Activated CD8-positive, alpha-beta memory T cell treated with anti-CD3 and anti-CD28 coated beads, Interleukin-2, amount 50 U/mL, for 1 hour (primary cell): ENCODE data around the gene SENP5.
A peak's percentile ranks its signal among the peaks of the same experiment; 100 is the strongest.
"Not testable (repeated sequence)": the region's sequence is repeated elsewhere in the genome, so short reads cannot be mapped to it uniquely, and the experiment has no call there.

ENCODE experiments used
- DNase-seq: peaks from one replicate; pipeline ENCODE4 v3.0.0-alpha.2; 2020; ENCODE audit errors: extremely low read depth

Gene SENP5, protein sequence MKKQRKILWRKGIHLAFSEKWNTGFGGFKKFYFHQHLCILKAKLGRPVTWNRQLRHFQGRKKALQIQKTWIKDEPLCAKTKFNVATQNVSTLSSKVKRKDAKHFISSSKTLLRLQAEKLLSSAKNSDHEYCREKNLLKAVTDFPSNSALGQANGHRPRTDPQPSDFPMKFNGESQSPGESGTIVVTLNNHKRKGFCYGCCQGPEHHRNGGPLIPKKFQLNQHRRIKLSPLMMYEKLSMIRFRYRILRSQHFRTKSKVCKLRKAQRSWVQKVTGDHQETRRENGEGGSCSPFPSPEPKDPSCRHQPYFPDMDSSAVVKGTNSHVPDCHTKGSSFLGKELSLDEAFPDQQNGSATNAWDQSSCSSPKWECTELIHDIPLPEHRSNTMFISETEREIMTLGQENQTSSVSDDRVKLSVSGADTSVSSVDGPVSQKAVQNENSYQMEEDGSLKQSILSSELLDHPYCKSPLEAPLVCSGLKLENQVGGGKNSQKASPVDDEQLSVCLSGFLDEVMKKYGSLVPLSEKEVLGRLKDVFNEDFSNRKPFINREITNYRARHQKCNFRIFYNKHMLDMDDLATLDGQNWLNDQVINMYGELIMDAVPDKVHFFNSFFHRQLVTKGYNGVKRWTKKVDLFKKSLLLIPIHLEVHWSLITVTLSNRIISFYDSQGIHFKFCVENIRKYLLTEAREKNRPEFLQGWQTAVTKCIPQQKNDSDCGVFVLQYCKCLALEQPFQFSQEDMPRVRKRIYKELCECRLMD

DNA sequence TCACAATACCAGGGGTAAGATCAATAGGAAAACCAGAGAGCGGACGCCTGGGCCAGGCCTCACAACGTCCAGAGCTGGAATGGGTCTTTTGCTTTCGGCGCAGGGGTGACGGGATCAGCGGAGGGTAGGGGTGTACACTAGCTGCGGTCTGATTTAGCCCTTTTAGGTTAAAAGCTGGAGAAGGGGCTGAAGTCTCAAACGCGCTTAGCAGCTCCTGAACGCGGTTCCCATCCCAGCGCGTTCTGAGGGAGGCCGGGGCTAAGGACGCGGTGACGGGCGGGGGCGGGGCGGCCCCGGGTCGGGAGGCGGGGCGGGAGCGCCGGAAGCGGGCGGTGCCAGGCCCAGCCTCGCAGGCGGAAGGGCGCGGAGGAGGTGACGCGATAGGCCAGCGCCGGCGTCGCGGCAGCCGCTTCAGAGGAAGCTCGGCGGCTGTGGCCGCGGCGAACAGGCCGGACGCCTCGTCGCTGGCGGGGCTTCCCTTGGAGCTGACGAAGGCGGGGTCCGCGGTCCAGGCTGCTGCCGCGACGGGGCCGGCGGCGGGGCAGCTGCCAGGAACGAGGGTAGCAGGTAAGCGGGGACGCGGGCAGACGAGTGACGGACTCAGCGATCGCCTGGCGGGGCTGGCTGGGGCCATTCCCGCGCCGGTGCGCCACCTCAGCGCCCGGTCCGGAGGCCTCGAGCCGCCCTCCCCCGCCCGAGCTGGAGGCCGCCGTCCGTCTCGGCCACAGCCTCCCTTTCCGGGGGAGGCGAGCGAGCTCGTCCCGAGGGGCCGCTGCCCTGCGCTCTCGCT, at the start of gene SENP5:
TSS of gene SENP5 (plus strand) at position 414 of the 790 bp plus-strand sequence. CDS start 17,262 bp downstream, outside the sequence.
- DNase-seq: peak; percentile 42

DNA sequence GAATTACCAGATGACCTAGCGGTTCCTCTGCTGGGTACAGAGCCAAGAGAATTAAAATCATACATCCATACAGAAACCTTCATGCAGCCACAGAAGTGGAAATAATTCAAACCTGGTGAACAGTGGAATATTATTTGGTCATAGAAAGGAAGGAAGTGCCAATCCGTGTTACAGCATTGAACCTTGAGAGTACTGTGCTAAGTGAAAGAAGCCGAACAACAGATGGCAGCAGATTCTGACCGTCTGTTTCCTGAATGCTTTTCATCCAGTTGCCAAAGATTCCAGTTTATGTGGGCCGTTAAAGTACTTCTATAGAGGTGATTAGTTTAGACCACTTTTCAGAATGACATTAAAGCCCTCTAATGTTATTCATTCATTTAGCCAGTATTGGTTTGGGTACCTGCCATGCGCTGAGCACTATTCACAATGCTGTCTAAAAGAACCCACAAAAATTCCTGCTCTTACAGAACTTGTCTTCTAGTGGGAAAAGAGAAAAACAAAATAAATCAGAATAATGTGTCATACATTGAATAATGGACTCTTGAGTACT, 45.8 kb upstream of the SENP5 start:
- no peak for DNase-seq

DNA sequence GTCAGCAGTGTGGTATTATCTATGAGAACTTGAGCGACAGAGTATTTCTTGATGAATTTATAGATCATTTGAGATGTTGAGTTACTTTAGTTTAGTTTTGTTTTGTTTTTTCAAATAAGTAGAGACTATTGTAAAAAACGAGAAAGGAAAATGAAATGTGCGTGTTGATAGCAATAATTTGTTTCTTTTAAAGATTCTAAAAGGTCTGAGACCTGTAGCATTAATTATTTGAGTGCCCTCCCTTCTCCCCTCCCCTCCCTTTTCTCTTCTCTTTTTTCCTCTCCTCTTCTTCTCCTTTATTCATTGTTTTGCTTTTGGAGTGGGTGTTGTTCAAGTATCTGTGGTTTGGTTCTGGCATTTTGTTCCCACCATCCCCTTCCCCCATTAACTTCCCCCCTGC, 38.1 kb upstream of the SENP5 start:
- not testable (repeated sequence) for DNase-seq

DNA sequence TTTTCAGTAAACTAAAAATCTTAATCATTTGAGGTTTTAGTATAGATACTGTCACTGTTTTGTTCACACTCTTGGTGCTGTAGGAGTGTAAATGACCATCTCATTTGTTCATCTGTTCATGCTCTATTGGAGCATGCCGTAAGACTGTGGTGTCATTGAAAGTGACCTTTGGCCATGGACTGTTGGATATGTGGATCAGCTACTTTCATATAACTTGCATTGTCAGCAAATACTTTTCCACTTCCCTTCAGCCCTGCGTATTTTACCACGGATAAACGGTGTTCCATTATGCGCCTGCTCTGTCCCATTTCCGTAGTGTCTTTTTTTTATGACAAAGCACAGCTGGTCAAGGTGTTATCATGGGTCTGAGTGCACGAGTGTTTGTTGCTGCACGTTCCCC, 32.6 kb upstream of the SENP5 start:
- DNase-seq: no peak

DNA sequence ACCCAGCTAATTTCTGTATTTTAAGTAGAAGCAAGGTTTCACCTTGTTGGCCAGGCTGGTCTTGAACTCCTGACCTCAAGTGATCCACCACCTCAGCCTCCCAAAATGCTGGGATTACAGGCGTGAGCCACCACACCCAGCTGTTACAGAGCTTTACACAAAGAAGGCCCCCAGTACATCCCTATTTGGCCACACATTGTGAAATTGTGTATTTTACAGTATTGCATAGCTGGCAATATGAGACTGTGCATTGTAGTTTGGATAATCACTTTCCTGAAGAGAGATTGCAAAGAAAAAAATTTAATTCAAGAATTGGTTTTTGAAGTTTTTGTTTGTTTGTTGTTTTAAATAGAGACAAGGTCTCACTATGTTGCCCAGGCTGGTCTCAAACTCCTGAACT, 31.1 kb upstream of the SENP5 start:
- DNase-seq: not testable (repeated sequence)

DNA sequence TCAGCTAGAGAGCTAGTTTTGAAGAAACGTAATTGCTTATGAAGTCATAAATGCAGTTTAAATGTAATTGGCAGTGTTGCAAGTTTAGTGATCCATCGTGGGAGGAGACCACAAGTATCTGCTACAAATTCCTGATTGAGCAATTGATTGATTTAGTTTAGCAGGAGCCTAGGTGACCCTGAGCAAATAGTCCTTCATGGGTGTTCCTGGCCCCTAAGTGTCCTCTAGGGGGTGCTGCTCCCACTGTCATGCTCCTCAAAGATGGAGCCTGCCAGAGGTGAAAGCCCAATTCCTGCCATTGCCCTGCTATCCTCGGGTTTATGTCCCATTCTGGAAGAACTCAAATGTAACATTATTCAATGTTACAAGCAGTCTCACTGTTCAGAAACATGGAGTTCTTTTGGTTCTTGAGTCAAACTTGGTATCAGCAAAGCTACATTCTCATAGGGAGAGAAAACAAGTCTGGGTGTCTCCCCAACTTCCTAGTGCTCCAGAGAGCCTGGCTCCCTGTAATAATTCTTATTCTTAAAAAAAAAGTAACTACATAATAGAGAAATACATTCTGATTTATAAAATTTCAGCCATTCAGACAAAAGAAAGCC, 29.8 kb upstream of the SENP5 start:
- DNase-seq: peak; percentile 34

DNA sequence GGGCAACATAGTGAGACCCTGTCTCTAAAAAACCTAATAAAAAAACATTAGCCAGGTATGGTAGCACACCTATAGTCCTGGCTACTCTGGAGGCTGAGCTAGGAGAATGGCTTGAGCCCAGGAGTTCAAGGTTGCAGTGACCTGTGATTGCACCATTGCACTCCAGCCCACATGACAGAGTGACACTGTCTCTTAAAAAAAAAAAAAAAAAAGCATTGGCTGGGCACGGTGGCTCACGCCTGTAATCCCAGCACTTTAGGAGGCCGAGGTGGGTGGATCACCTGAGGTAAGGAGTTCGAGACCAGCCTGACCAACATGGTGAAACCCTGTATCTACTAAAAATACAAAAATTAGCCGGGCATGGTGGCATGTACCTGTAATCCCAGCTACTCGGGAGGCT, 28.4 kb upstream of the SENP5 start:
- DNase-seq: not testable (repeated sequence)

DNA sequence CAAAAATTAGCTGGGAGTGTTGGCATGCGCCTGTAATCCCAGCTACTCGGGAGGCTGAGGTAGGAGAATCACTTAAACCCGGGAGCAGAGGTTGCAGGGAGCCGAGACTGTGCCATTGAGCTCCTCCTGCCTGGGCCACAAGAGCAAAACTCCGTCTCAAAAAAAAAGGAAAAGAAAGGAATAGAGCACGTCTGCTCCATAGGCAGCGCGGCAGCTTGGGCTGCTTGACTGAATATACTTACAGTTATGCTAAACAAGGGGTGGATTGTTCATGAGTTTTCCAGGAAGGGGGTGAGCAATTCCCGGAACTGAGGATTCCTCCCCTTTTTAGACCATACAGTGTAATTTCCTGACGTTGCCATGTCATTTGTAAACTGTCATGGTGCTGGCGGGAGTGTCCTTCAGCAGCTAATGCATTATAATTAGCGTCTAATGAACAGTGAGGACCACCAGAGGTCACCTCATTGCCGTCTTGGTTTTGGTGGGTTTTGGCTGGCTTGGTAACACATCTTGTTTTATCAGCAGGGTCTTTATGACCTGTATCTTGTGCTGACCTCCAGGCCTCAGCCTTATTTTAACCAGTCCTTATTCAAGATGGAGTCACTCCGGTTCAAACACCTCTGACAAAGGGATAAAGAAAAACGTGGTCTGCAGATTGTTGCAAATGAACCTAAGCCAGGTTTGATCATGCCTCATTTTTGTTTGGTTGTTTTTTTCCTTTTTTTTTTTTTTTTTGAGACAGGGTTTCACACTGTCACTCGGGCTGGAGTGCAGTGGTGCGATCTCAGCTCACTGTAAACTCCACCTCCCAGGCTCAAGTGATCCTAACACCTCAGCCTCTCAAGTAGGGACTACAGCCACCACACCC, 24.9 kb upstream of the SENP5 start:
- no peak for DNase-seq

DNA sequence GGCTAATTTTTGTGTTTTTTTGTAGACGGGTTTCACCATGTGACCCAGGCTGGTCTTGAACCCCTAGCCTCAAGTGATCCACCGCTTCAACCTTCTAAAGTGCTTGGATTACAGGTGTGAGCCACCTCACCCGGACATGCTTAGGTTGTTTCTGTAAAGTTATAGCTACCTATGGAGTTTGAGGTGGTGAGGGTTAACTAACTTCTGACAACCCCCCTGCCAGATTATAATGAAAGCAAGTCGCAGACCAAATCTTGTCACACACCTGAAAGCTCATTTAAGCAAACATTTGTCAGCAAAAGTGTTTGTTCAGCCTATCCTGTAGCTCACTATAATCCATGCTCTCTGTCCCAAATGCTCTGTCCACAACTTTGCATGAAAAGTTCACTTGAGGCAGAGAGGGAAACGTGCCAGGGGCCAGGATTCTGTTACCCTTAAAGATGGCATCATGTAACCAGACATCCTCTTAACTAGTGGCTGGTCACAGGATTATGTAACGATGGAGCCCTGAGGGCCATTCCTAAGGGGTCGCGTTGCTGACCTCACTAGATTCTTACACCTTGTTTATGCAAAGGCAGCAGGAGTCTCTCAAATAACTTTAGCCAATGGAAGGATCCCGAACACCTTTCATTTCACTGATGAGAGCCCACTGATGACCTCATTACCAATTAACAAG, 24.1 kb upstream of the SENP5 start:
- DNase-seq: no peak

DNA sequence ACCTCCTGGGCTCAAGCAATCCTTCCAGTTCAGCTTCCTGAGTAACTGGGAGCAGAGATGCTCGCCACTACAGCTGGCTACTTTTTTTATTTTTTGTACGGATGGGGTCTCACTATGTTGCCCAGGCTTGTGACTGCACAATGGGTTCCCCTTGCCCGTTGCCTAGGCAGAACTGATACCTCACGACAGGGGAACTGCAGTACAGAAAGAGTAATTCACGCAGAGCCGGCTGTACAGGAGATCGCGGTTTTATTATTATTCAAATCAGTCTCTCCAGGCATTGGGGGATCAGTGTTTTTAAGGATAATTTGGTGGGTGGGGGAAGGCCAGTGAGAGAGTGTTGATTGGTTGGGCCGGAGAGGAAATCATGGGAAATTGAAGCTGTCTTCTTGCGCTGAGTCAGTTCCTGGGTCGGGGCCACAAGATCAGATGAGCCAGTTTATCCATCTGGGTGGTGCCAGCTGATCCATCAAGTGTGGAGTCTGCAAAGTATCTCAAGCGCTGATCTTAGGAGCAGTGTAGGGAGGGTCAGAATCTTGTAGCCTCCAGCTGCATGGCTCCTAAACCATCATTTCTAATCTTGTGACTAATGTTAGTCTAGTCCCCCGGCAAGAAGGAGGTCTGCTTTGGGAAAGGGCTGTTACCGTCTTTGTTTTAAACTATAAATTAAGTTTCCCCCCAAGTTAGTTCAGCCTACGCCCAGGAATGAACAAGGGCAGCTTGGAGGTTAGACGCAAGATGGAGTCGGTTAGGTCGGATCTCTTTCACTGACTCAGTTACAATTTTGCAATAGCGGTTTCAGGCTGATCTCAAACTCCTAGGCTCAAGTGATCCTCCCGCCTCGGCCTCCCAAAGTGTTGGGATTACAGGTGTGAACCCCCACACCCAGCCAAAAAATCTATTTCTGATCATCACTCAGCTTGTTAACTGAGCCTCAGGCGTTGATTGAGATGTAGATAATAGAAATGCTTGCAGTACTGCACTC, 23.2 kb upstream of the SENP5 start:
- DNase-seq: not testable (repeated sequence)

DNA sequence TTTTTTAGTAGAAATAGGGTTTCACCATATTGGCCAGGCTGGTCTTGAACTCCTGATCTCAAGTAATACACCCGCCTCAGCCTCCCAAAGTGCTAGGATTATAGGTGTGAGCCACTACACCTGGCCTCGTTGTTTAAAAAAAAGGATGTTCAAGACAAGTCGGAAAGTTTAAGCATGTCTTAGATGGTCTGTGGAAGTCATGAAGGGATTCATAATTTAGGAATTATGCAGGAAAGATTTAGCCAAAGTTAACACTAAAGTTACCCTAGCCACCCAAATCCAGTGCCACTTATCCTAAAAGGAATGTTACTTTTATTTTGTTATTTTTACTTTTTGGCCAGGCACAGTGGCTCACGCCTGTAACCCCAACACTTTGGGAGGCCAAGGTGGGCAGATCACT, 19.3 kb upstream of the SENP5 start:
- DNase-seq: not testable (repeated sequence)

DNA sequence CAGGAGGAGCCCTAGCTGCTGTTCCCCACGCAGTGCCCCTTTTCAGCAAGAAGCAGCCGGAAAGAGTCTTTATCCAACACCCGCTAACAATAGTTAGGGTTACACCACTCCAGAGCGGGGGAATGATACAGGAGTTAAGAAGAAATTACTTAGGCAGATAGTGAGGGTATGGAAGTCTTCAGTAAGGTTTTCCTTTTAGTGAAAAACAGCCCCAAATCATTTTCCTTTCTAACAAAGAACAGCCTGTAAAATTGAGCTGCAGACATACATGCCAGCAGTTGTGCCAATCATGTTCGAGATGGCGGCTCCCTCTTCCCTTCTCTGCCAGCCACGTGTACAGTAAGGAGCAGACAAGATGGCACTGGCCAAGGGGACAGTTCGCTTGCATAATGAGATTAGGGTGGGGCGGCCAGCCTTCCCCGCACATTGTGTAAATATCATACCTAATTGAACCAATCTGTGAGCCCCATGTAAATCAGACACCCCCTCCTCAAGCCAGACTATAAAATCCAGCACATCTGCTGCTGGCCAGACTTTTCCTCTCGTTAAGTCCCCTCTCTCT, 18.5 kb upstream of the SENP5 start:
- DNase-seq: no peak

DNA sequence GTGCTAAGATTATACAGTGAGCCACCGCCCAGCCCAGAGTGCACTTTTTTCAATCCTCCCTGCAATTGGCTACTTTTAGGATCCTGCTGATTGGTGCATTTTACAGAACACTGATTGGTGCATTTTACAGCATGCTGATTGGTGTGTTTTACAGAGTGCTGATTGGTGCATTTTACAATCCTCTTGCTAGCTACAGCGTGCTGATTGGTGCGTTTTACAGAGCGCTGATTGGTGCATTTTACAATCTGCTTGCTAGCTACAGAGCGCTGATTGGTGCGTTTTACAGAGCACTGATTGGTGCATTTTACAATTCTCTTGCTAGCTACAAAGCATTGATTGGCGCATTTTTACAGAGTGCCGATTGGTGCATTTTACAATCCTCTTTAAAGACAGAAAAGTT, 4.7 kb upstream of the SENP5 start:
- not testable (repeated sequence) for DNase-seq

DNA sequence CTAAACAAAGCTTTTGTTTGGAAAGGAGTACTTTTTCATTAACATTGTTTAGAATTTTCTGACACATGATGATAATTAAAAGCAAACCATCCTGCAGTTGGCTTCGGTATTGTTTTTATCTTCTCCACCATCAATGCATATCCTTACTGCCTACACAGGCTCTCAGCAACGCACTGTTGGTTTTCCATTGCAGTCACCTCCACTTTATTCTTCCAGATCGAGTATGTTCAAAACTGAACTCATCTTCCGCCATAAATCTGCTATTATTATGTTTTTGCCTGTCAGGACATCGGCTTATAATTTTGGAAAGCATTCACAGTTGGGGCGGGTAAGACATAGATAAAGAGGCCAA, 589 bp upstream of the SENP5 start:
- DNase-seq: no peak

DNA sequence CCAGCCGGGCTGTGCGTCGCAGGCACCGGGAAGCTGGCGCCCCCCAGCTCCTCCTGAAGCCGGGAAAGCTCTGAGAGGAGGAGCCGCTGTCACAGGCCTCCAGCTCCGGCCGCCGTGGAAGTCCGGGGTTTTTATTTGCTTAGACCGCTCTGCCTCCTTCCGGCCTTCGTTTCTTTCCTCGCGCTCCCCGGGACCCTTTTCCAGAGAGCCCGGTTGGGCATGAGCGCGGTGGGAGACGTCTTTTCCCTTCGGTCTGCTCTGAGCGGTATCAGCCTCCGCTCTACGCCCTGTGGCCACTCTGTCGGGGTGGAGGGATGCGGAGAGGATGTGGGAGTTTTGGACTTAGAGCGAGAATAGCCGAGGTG, 559 bp downstream of the SENP5 start:
- no peak for DNase-seq

DNA sequence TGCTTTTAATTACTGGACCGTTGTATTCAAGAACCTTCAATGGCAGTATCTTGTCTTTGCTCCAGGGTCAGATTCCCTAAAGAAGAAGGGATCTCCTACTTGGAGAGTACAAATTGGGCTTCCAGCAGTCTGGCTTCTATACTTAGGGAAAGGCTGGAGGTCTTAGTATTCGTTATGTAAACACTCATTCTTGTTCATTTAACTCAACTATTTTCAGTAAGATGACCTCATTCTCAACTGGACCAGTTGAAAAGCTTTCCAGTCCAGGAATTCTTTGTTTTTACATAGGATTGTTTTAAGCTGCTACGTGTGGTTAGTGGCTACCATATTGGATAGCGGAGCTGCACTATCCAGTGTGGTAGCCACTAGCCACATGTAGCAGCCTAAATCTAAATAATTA, 4.6 kb downstream of the SENP5 start:
- DNase-seq: no peak

DNA sequence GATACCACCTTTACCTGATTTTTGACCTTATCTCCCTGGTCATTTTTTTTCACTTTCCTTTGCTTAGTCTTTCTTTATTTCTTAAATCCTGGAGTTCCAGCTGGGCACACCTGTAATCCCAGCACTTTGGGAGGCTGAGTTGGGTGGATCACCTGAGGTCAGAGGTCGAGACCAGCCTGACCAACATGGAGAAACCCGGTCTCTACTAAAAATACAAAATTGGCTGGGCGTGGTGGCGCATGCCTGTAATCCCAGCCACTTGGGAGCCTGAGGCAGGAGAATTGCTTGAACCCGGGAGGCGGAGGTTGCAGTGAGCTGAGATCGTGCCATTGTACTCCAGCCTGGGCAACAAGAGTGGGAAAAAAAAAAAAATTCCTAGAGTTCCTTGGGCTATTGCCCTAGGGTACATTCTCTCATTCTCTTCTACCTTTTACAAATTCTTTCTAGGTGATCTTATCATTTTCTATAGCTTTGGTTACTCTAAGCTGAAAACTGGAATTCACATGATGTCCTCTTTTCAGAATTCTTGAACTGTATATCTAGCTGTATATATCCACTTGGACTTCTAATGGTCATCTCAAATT, 6.9 kb downstream of the SENP5 start:
- DNase-seq: not testable (repeated sequence)

DNA sequence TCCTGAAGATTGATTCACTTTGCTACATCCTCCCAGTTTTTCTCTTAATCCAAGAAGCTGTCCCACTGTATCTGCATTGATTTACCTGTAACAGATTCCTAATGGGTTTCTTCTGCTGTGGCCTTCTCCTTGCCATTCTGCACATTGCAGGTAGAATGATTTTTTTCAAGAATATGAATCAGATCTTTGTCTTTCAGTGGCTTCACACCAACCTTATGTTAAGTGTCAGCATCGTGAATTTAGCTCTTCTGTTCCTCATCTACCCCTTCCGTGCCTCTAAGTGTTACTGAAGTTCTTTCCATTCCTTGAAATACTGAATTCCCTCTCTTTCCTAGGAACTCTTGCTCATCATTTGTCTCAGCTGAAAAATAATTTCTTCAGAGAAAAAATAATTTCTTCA, 7.5 kb downstream of the SENP5 start:
- DNase-seq: no peak
